Measurements from ENCODE around the gene CBLN1.
"Not testable (repeated sequence)": the region's sequence is repeated elsewhere in the genome, so short reads cannot be mapped to it uniquely, and the experiment has no call there.

CBLN1 gene

DNA sequence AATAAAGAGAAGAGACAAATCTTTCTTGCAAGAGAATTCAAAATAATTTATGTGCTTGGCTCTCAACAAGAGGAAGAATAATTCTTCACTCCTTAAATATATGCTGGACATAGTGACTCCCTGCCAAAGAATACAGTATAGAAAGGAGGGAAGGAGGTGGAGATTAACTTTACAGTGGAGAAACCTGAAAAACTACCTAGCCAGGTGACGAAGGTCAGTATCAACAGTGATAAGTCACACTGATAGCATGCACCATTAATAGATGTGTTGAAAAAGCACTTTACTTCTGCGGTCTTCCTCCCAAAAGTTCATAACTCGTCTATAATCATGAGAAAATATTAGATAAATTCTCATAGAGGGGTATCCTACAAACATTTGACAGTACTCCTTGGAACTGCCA is 21.4 kb downstream of the CBLN1 start:
- H3K36me3 Mint-ChIP-seq (ENCODE audit: low read depth), result no peaks in the 10 kb centered on the region
- no peak for DNase-seq
- peaks cover 7% of the 10 kb centered on the region for H3K4me1 Mint-ChIP-seq
- peaks cover 9% of the 10 kb centered on the region for H3K27me3 Mint-ChIP-seq (ENCODE audit: low read depth, poor library complexity)
- no peak overlapping the region for H3K27ac Mint-ChIP-seq
- H3K9me3 Mint-ChIP-seq, result peaks cover 10% of the 10 kb centered on the region
- no peak overlapping the region for H3K4me3 Mint-ChIP-seq
- TF ChIP-seq, protein P1, sequence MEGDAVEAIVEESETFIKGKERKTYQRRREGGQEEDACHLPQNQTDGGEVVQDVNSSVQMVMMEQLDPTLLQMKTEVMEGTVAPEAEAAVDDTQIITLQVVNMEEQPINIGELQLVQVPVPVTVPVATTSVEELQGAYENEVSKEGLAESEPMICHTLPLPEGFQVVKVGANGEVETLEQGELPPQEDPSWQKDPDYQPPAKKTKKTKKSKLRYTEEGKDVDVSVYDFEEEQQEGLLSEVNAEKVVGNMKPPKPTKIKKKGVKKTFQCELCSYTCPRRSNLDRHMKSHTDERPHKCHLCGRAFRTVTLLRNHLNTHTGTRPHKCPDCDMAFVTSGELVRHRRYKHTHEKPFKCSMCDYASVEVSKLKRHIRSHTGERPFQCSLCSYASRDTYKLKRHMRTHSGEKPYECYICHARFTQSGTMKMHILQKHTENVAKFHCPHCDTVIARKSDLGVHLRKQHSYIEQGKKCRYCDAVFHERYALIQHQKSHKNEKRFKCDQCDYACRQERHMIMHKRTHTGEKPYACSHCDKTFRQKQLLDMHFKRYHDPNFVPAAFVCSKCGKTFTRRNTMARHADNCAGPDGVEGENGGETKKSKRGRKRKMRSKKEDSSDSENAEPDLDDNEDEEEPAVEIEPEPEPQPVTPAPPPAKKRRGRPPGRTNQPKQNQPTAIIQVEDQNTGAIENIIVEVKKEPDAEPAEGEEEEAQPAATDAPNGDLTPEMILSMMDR (IDR thresholded peaks at IDR 0.05), result no peak

DNA sequence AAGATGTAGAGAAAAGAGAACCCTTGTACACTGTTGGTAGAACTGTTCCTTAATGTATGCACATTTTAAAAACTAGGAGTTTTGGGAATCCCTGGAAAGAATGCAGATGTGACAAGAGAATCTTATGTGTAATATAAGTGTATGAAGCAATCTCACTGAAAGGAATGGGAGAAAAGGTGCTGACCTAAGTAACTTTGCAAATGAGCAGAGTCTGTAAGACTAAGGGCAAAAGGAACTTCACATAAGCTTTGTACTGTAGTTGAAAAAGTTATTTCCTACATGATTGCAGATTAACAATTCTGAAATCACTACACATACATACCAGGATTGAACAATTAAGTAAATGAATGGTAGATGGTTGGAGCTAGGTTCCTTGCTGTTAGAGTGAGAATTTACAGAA is 22.3 kb downstream of the CBLN1 start:
- peaks cover 10% of the 10 kb centered on the region for H3K9me3 Mint-ChIP-seq
- DNase-seq, result no peak
- H3K27me3 Mint-ChIP-seq (ENCODE audit: low read depth, poor library complexity), result peaks cover 8% of the 10 kb centered on the region
- TF ChIP-seq, protein P1 (IDR thresholded peaks at IDR 0.05), result no peak
- H3K4me1 Mint-ChIP-seq, result peaks cover 7% of the 10 kb centered on the region
- no peaks in the 10 kb centered on the region for H3K36me3 Mint-ChIP-seq (ENCODE audit: low read depth)
- no peak overlapping the region for H3K27ac Mint-ChIP-seq
- H3K4me3 Mint-ChIP-seq, result no peak overlapping the region

DNA sequence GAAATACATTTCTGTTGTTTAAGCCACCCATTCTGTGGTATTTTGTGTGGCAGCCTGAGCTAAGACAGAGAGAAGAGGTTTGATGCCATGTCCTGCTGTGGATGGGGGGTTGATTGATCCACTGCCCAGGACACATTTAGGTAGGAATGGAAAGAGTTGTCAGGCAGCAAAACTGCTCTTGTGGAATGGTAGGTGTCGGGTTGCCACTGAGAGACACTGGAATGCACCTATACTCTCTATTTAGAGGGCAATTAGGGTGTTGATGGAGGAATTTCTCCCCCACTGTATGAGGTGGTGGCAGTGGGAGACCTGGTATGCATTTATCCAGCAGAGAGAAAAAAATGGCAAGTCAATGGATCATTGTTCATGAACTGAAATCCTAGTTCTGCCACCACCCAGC is 30.9 kb downstream of the CBLN1 start:
- TF ChIP-seq, protein P1 (IDR thresholded peaks at IDR 0.05), result no peak
- Mint-ChIP-seq H3K36me3 (ENCODE audit: low read depth) (no peaks in the 10 kb centered on the region), H3K27me3 (ENCODE audit: low read depth, poor library complexity) (peaks cover 5% of the 10 kb centered on the region), H3K9me3 (peaks cover 2% of the 10 kb centered on the region), H3K4me3 (no peak overlapping the region), H3K27ac (no peak overlapping the region), H3K4me1 (no peaks in the 10 kb centered on the region)
- no peak for DNase-seq

DNA sequence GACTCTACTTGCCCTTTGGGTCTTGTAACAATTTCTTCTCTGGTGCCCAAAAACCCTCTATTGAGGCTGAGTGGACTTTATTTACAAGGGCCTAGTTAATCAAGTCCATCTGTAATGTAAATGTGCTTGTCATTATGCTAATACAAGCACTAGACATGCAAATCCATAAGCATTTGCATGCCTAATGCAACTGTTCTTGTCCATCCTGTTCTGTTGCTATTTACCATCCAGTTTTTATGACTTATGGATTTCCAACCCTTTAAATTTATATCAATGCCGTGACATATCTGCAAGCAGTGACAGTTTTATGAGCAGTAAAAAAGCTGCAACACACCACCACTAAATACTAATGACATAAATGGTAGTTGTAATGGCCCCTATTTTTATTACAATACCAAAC is 33.4 kb downstream of the CBLN1 start:
- peaks cover 10% of the 10 kb centered on the region for H3K27me3 Mint-ChIP-seq (ENCODE audit: low read depth, poor library complexity)
- no peaks in the 10 kb centered on the region for H3K36me3 Mint-ChIP-seq (ENCODE audit: low read depth)
- no peaks in the 10 kb centered on the region for H3K4me1 Mint-ChIP-seq
- H3K4me3 Mint-ChIP-seq, result no peak overlapping the region
- H3K9me3 Mint-ChIP-seq, result no peaks in the 10 kb centered on the region
- no peak overlapping the region for H3K27ac Mint-ChIP-seq
- DNase-seq, result no peak
- TF ChIP-seq, protein P1 (IDR thresholded peaks at IDR 0.05), result no peak

DNA sequence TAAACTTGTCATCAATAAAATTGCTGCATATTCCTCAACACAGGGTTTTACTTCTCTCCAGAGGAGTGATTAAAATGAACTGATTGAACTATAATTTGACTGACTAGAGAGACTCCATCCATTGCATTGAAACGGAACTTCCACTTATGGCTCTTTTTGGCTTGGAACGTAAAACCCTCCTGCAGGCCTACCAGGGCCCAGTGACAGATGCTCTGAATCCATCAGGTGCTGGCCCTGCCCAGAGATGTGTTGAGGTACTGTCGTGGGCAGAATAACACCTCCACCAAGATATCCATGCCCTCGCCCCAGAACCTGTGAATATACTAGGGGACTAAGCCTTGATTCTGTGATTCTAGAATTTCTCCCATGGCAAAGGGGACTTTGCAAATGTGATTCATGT is 45.4 kb downstream of the CBLN1 start:
- Mint-ChIP-seq H3K4me3 (no peak overlapping the region), H3K4me1 (no peaks in the 10 kb centered on the region), H3K27me3 (ENCODE audit: low read depth, poor library complexity) (no peaks in the 10 kb centered on the region), H3K27ac (no peak overlapping the region), H3K36me3 (ENCODE audit: low read depth) (no peaks in the 10 kb centered on the region), H3K9me3 (no peaks in the 10 kb centered on the region)
- DNase-seq, result no peak
- TF ChIP-seq, protein P1 (IDR thresholded peaks at IDR 0.05), result no peak

DNA sequence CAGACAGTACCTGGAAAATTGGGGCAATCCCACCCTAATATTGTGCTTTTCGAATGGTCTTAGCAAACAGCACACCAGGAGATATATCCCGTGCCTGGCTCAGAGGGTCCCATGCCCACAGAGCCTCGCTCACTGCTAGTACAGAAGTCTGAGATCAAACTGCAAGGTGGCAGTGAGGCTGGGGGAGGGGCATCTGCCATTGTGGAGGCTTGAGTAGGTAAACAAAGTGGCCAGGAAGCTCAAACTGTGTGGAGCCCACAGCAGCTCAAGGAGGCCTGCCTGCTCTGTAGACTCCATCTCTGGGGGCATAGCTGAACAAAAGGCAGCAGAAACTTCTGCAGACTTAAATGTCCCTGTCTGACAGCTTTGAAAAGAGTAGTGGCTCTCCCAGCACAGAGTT is 53.3 kb downstream of the CBLN1 start:
- not testable (repeated sequence) for H3K4me3 Mint-ChIP-seq; H3K4me1 Mint-ChIP-seq; H3K27ac Mint-ChIP-seq; H3K9me3 Mint-ChIP-seq; H3K36me3 Mint-ChIP-seq (ENCODE audit: low read depth); DNase-seq; H3K27me3 Mint-ChIP-seq (ENCODE audit: low read depth, poor library complexity)
